ENCODE data around the gene LRMDA.

LRMDA gene

DNA sequence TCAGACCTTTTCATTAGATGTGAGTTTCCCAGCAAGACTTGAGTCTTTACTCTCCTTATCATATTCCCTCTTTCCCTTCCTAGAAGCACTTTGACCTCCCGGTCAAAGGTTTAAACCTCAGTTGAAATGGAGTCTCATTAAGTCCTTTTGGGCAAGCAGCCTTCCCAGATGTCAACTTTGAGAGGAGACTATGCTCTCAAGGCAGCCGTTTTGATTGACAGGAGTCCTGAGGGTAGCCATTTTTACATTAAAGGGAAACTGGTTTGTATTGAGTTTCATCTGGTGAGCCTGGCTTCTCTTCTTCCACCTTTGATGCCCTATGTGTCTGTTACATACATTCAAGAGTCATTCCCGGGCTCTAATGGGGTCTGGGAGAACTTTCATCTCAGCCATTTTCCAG, 685.1 kb downstream of the LRMDA start:
- no peak overlapping the region for H3K4me3 ChIP-seq (ENCODE audit: low read depth, low read length)
- POLR2A ChIA-PET = no interaction called here
- TF ChIP-seq ZNF239 (tag by site-specific recombination; IDR thresholded peaks at IDR 0.05) = no peak
- TF ChIP-seq, protein P1, sequence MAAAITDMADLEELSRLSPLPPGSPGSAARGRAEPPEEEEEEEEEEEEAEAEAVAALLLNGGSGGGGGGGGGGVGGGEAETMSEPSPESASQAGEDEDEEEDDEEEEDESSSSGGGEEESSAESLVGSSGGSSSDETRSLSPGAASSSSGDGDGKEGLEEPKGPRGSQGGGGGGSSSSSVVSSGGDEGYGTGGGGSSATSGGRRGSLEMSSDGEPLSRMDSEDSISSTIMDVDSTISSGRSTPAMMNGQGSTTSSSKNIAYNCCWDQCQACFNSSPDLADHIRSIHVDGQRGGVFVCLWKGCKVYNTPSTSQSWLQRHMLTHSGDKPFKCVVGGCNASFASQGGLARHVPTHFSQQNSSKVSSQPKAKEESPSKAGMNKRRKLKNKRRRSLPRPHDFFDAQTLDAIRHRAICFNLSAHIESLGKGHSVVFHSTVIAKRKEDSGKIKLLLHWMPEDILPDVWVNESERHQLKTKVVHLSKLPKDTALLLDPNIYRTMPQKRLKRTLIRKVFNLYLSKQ (tag by site-specific recombination; IDR thresholded peaks at IDR 0.05; ENCODE audit: borderline replicate concordance) = no peak
- TF ChIP-seq ZNF223 (tag by site-specific recombination; IDR thresholded peaks at IDR 0.05) = no peak
- TF ChIP-seq ZNF580 (tag by site-specific recombination; IDR thresholded peaks at IDR 0.05) = no peak
- TF ChIP-seq HOXC10 (CRISPR knock-in tag; IDR thresholded peaks at IDR 0.05) = no peak
- TF ChIP-seq, protein P2, sequence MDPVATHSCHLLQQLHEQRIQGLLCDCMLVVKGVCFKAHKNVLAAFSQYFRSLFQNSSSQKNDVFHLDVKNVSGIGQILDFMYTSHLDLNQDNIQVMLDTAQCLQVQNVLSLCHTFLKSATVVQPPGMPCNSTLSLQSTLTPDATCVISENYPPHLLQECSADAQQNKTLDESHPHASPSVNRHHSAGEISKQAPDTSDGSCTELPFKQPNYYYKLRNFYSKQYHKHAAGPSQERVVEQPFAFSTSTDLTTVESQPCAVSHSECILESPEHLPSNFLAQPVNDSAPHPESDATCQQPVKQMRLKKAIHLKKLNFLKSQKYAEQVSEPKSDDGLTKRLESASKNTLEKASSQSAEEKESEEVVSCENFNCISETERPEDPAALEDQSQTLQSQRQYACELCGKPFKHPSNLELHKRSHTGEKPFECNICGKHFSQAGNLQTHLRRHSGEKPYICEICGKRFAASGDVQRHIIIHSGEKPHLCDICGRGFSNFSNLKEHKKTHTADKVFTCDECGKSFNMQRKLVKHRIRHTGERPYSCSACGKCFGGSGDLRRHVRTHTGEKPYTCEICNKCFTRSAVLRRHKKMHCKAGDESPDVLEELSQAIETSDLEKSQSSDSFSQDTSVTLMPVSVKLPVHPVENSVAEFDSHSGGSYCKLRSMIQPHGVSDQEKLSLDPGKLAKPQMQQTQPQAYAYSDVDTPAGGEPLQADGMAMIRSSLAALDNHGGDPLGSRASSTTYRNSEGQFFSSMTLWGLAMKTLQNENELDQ (tag by site-specific recombination; IDR thresholded peaks at IDR 0.05; ENCODE audit: low read depth) = no peak
- TF ChIP-seq ZNF311 (tag by site-specific recombination; IDR thresholded peaks at IDR 0.05; ENCODE audit: borderline replicate concordance) = no peak
- TF ChIP-seq, protein P3, sequence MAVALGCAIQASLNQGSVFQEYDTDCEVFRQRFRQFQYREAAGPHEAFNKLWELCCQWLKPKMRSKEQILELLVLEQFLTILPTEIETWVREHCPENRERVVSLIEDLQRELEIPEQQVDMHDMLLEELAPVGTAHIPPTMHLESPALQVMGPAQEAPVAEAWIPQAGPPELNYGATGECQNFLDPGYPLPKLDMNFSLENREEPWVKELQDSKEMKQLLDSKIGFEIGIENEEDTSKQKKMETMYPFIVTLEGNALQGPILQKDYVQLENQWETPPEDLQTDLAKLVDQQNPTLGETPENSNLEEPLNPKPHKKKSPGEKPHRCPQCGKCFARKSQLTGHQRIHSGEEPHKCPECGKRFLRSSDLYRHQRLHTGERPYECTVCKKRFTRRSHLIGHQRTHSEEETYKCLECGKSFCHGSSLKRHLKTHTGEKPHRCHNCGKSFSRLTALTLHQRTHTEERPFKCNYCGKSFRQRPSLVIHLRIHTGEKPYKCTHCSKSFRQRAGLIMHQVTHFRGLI (tag by site-specific recombination; IDR thresholded peaks at IDR 0.05) = no peak
- TF ChIP-seq GLI2 (tag by site-specific recombination; IDR thresholded peaks at IDR 0.05; ENCODE audit: borderline replicate concordance, low read depth) = no peak
- TF ChIP-seq TRIM28 (IDR thresholded peaks at IDR 0.05; ENCODE audit: borderline replicate concordance, low read length) = no peak
- no peaks in the 10 kb centered on the region for H3K36me3 ChIP-seq (ENCODE audit: control insufficient read depth in 2 of 2, insufficient read depth in 1 of 2, low read length in 2 of 2)
- H3K27ac ChIP-seq (ENCODE audit: extremely low read depth, low read depth, low read length) = no peak overlapping the region
- H3K9me3 ChIP-seq (ENCODE audit: control insufficient read depth, insufficient read depth, low read depth, low read length) = no peaks in the 10 kb centered on the region
- H3K4me1 ChIP-seq (ENCODE audit: control insufficient read depth, insufficient read depth, low read length) = peaks cover 18% of the 10 kb centered on the region
- CTCF ChIA-PET = no interaction called here

- Histone ChIP-seq H3K9me3 (ENCODE audit: control insufficient read depth, insufficient read depth, low read depth, low read length) (no peaks in the 10 kb centered on the region), H3K27ac (ENCODE audit: extremely low read depth, low read depth, low read length) (no peak overlapping the region), H3K4me3 (ENCODE audit: low read depth, low read length) (no peak overlapping the region), H3K36me3 (ENCODE audit: control insufficient read depth in 2 of 2, insufficient read depth in 1 of 2, low read length in 2 of 2) (no peaks in the 10 kb centered on the region), H3K4me1 (ENCODE audit: control insufficient read depth, insufficient read depth, low read length) (peaks cover 18% of the 10 kb centered on the region)
- POLR2A ChIA-PET = no interaction called here
- CTCF ChIA-PET = interaction anchor here (0.6 kb wide), 1 partner anchor 14 kb away, joined by 4 read pairs; no protein-coding TSS in a partner anchor
- TF ChIP-seq, protein P4, sequence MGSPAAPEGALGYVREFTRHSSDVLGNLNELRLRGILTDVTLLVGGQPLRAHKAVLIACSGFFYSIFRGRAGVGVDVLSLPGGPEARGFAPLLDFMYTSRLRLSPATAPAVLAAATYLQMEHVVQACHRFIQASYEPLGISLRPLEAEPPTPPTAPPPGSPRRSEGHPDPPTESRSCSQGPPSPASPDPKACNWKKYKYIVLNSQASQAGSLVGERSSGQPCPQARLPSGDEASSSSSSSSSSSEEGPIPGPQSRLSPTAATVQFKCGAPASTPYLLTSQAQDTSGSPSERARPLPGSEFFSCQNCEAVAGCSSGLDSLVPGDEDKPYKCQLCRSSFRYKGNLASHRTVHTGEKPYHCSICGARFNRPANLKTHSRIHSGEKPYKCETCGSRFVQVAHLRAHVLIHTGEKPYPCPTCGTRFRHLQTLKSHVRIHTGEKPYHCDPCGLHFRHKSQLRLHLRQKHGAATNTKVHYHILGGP (tag by site-specific recombination; IDR thresholded peaks at IDR 0.05) = no peak
- TF ChIP-seq ZNF626 (tag by site-specific recombination; IDR thresholded peaks at IDR 0.05) (no peak), ZBTB8A (tag by site-specific recombination; IDR thresholded peaks at IDR 0.05) (no peak), ZBTB17 (tag by site-specific recombination; IDR thresholded peaks at IDR 0.05) (no peak), ZNF518A (tag by site-specific recombination; conservative IDR thresholded peaks at IDR 0.05; ENCODE audit: low read depth) (no peak), SALL2 (tag by site-specific recombination; IDR thresholded peaks at IDR 0.05; ENCODE audit: borderline replicate concordance) (no peak), ZNF660 (tag by site-specific recombination; IDR thresholded peaks at IDR 0.05) (no peak), ZNF544 (tag by site-specific recombination; IDR thresholded peaks at IDR 0.05) (no peak), ZNF169 (tag by site-specific recombination; IDR thresholded peaks at IDR 0.05) (no peak), MEIS1 (CRISPR knock-in tag; IDR thresholded peaks at IDR 0.05; ENCODE audit: borderline replicate concordance) (no peak), ZFP37 (tag by site-specific recombination; IDR thresholded peaks at IDR 0.05) (no peak)
Observed at GRCh38 chr10:76117949-76118348, 686.5 kb downstream of the LRMDA start.
